ENCODE data around the gene AGTRAP.

AGTRAP gene

DNA sequence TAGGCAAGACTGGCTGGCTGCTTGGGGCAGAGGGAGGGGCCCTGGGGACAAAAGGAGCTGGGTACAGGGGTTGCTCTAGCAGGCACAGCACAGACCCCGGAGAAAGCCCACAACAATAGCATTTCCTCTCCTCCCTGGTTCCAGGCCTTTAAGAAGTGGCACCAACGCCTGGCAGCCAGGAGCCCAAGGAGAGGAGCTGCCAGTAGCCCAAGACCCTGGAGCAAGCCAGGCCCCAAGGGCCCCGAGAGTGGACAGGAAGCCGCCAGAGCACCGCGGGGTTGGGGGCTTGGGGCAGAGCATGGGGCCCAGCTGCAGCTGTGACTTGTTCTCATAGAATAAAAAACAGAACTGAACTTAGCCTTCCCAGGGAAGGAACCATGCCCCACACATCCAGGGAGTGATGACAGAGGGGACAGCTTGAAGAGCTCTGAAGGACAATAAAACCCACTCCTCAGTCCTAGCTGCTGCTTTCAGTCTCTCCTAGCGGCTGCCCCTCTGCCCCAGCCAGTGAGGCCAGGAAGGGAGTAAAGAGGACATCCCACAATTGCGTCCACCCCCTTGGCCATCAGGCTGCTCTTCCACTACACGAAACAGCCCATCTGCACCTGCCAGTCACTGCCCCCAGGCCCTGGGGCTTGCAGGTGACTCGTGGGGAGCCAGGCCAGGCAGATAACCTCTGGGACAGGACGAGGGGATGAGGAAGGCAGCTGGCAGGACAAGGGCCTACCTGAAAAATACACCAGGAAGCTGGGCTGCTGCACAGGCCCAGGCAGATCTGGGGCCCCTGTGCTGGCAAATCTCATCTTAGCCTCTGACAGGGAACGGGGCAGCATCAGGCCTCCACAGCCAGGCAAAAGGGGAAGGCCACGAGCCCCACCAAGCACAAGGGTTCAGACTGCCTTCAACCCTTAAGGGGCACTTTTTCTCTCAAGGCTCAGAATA, 53.5 kb downstream of the AGTRAP start:
- TF ChIP-seq, protein P1, sequence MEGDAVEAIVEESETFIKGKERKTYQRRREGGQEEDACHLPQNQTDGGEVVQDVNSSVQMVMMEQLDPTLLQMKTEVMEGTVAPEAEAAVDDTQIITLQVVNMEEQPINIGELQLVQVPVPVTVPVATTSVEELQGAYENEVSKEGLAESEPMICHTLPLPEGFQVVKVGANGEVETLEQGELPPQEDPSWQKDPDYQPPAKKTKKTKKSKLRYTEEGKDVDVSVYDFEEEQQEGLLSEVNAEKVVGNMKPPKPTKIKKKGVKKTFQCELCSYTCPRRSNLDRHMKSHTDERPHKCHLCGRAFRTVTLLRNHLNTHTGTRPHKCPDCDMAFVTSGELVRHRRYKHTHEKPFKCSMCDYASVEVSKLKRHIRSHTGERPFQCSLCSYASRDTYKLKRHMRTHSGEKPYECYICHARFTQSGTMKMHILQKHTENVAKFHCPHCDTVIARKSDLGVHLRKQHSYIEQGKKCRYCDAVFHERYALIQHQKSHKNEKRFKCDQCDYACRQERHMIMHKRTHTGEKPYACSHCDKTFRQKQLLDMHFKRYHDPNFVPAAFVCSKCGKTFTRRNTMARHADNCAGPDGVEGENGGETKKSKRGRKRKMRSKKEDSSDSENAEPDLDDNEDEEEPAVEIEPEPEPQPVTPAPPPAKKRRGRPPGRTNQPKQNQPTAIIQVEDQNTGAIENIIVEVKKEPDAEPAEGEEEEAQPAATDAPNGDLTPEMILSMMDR (IDR thresholded peaks at IDR 0.05; ENCODE audit: low read depth, low read length), result no peak
- TF ChIP-seq, protein P2, sequence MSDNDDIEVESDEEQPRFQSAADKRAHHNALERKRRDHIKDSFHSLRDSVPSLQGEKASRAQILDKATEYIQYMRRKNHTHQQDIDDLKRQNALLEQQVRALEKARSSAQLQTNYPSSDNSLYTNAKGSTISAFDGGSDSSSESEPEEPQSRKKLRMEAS (IDR thresholded peaks at IDR 0.05; ENCODE audit: low read depth, low read length), result no peak
- TF ChIP-seq POLR2A (IDR thresholded peaks at IDR 0.05; ENCODE audit: extremely low read depth, insufficient read length) (no peak), MYC (IDR thresholded peaks at IDR 0.05; ENCODE audit: low read depth, low read length) (no peak)
- DNase-seq (ENCODE audit: low read depth), result no peak

GRCh38 chr1:11790101-11790879, 54.4 kb downstream of the AGTRAP start:
- no peak overlapping the region for H3K4me3 ChIP-seq (ENCODE audit: low read depth, low read length)
- TF ChIP-seq POLR2A (IDR thresholded peaks at IDR 0.05; ENCODE audit: extremely low read depth, insufficient read length), result no peak
- TF ChIP-seq, protein P1 (IDR thresholded peaks at IDR 0.05; ENCODE audit: low read depth, low read length), result no peak
- TF ChIP-seq MYC (IDR thresholded peaks at IDR 0.05; ENCODE audit: low read depth, low read length), result no peak
- TF ChIP-seq, protein P2 (IDR thresholded peaks at IDR 0.05; ENCODE audit: low read depth, low read length), result no peak
- no peak for DNase-seq (ENCODE audit: low read depth)

More for the DNA sequence above, 53.5 kb downstream of the AGTRAP start:
- H3K4me3 ChIP-seq (ENCODE audit: low read depth, low read length), result no peak overlapping the region

- no peak overlapping the region for H3K4me3 ChIP-seq (ENCODE audit: low read depth, low read length)
- DNase-seq (ENCODE audit: low read depth), result no peak
- TF ChIP-seq POLR2A (IDR thresholded peaks at IDR 0.05; ENCODE audit: extremely low read depth, insufficient read length), result no peak
- TF ChIP-seq, protein P1 (IDR thresholded peaks at IDR 0.05; ENCODE audit: low read depth, low read length), result no peak
- TF ChIP-seq MYC (IDR thresholded peaks at IDR 0.05; ENCODE audit: low read depth, low read length), result no peak
- TF ChIP-seq, protein P2 (IDR thresholded peaks at IDR 0.05; ENCODE audit: low read depth, low read length), result no peak
Measured at GRCh38 chr1:11790880-11791715, 55.2 kb downstream of the AGTRAP start.

GRCh38 chr1:11792106-11792505, 56.2 kb downstream of the AGTRAP start:
- no peak for DNase-seq (ENCODE audit: low read depth)
- no peak for TF ChIP-seq POLR2A (IDR thresholded peaks at IDR 0.05; ENCODE audit: extremely low read depth, insufficient read length)
- TF ChIP-seq, protein P2 (IDR thresholded peaks at IDR 0.05; ENCODE audit: low read depth, low read length), result no peak
- TF ChIP-seq, protein P1 (IDR thresholded peaks at IDR 0.05; ENCODE audit: low read depth, low read length), result no peak
- TF ChIP-seq MYC (IDR thresholded peaks at IDR 0.05; ENCODE audit: low read depth, low read length), result no peak
- no peak overlapping the region for H3K4me3 ChIP-seq (ENCODE audit: low read depth, low read length)

DNA sequence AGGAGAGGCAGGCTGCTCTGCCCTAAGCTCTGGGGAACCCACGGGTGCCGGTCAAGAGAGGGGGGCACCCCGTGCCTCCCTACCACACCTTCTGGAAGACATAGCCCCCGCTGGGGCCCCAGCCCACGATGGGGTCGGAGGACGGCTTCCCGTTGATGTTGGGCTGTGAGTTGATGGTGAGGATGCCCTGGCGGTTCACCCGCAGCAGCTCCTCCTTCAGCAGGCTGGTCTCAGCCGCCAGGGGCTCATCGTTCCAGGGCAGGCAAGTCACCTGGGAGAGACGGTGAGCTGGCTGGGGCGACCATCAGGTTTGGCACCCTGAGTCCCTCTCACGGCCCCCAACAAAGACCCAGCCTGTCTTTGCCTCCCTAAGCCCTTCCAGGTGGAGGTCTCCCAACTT, 57.9 kb downstream of the AGTRAP start:
- H3K4me3 ChIP-seq (ENCODE audit: low read depth, low read length), result no peak overlapping the region
- no peak for DNase-seq (ENCODE audit: low read depth)
- TF ChIP-seq POLR2A (IDR thresholded peaks at IDR 0.05; ENCODE audit: extremely low read depth, insufficient read length) (no peak), MYC (IDR thresholded peaks at IDR 0.05; ENCODE audit: low read depth, low read length) (no peak)
- TF ChIP-seq, protein P1 (IDR thresholded peaks at IDR 0.05; ENCODE audit: low read depth, low read length), result no peak
- TF ChIP-seq, protein P2 (IDR thresholded peaks at IDR 0.05; ENCODE audit: low read depth, low read length), result no peak
